ENCODE data around the gene NXT1.

DNA sequence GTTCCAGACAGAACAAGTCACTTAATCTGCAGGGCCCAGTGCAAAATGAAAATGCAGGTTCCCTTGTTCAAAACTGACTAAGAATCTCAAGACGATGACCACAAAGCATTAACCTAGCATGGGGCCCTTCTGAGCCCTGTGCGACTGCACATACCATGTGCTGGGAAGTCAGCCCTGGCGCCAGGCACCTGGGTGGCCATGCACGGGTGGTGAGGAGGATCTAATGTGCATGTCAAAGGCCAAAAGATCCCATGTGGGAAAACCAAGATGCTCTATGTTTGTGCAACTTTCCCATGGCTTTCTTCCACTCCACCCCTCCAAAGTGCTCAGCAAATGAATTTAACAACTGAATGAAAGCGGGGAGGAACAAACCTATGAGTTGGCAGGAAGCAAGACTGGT lies 33.5 kb upstream of the NXT1 start:
- TF ChIP-seq, protein P1, sequence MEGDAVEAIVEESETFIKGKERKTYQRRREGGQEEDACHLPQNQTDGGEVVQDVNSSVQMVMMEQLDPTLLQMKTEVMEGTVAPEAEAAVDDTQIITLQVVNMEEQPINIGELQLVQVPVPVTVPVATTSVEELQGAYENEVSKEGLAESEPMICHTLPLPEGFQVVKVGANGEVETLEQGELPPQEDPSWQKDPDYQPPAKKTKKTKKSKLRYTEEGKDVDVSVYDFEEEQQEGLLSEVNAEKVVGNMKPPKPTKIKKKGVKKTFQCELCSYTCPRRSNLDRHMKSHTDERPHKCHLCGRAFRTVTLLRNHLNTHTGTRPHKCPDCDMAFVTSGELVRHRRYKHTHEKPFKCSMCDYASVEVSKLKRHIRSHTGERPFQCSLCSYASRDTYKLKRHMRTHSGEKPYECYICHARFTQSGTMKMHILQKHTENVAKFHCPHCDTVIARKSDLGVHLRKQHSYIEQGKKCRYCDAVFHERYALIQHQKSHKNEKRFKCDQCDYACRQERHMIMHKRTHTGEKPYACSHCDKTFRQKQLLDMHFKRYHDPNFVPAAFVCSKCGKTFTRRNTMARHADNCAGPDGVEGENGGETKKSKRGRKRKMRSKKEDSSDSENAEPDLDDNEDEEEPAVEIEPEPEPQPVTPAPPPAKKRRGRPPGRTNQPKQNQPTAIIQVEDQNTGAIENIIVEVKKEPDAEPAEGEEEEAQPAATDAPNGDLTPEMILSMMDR (IDR thresholded peaks at IDR 0.05) = no peak
- TF ChIP-seq POLR2A (IDR thresholded peaks at IDR 0.05) = no peak
